ENCODE results near the gene SPEM1.

SPEM1 gene

GRCh38 chr17:7398612-7399011, 21.5 kb upstream of the SPEM1 start:
- no peak for DNase-seq (ENCODE audit: low read depth)

- DNase-seq (ENCODE audit: low read depth): no peak
Measured at GRCh38 chr17:7403043-7403726, 16.9 kb upstream of the SPEM1 start.

- no peak for DNase-seq (ENCODE audit: low read depth)
Measured at GRCh38 chr17:7403727-7403976, 16.5 kb upstream of the SPEM1 start.

GRCh38 chr17:7403977-7404736, 16.0 kb upstream of the SPEM1 start, which contains the start of gene TMEM256:
Gene TMEM256, minus strand, starts transcription at chr17:7404097. Its CDS starts 13 bp downstream, at chr17:7404084.
- DNase-seq (ENCODE audit: low read depth): peak; percentile 90

GRCh38 chr17:7404737-7405349, 15.3 kb upstream of the SPEM1 start:
- DNase-seq (ENCODE audit: low read depth): no peak

- DNase-seq (ENCODE audit: low read depth): no peak
Measured at GRCh38 chr17:7405350-7406234, 14.5 kb upstream of the SPEM1 start.

GRCh38 chr17:7406235-7406825, 13.8 kb upstream of the SPEM1 start:
- no peak for DNase-seq (ENCODE audit: low read depth)

- DNase-seq (ENCODE audit: low read depth): no peak
Measured at GRCh38 chr17:7407082-7407481, 13.0 kb upstream of the SPEM1 start.

GRCh38 chr17:7407485-7408251, 12.5 kb upstream of the SPEM1 start, which contains the start of gene NLGN2:
Gene NLGN2, plus strand, starts transcription at chr17:7407845. Its CDS starts 411 bp downstream, at chr17:7408256.
- no peak for DNase-seq (ENCODE audit: low read depth)

GRCh38 chr17:7408252-7408727, 11.8 kb upstream of the SPEM1 start:
- no peak for DNase-seq (ENCODE audit: low read depth)

GRCh38 chr17:7408863-7409262, 11.3 kb upstream of the SPEM1 start:
- DNase-seq (ENCODE audit: low read depth): no peak

GRCh38 chr17:7409716-7410115, 10.4 kb upstream of the SPEM1 start:
- no peak for DNase-seq (ENCODE audit: low read depth)

GRCh38 chr17:7410634-7411426, 9.3 kb upstream of the SPEM1 start:
- DNase-seq (ENCODE audit: low read depth): no peak

- no peak for DNase-seq (ENCODE audit: low read depth)
Measured at GRCh38 chr17:7411427-7411750, 8.7 kb upstream of the SPEM1 start.

GRCh38 chr17:7413346-7413985, 6.7 kb upstream of the SPEM1 start:
- no peak for DNase-seq (ENCODE audit: low read depth)

- DNase-seq (ENCODE audit: low read depth): no peak
Measured at GRCh38 chr17:7414837-7415236, 5.3 kb upstream of the SPEM1 start.

GRCh38 chr17:7415784-7416183, 4.3 kb upstream of the SPEM1 start:
- no peak for DNase-seq (ENCODE audit: low read depth)

GRCh38 chr17:7416323-7416722, 3.8 kb upstream of the SPEM1 start:
- DNase-seq (ENCODE audit: low read depth): no peak

GRCh38 chr17:7417056-7417655, 3.0 kb upstream of the SPEM1 start:
- DNase-seq (ENCODE audit: low read depth): no peak

Measured in stimulated activated CD8-positive, alpha-beta memory T cell treated with anti-CD3 and anti-CD28 coated beads, Interleukin-12 subunit alpha, Interleukin-12 subunit beta, amount 100 ng/mL, for 1 hour (primary cell).